ENCODE results near the gene LSAMP. TPM values are rescaled to one million over a fixed set of nuclear protein-coding genes. Genes with fewer than 3 reads are reported as not detected.

The LSAMP gene
- total and polyA plus RNA-seq, 2 of the 8 experiments (the other 6 are each of a cell fraction or from before 2014, with no cell fraction given), result 1.8 to 5.7 TPM

DNA sequence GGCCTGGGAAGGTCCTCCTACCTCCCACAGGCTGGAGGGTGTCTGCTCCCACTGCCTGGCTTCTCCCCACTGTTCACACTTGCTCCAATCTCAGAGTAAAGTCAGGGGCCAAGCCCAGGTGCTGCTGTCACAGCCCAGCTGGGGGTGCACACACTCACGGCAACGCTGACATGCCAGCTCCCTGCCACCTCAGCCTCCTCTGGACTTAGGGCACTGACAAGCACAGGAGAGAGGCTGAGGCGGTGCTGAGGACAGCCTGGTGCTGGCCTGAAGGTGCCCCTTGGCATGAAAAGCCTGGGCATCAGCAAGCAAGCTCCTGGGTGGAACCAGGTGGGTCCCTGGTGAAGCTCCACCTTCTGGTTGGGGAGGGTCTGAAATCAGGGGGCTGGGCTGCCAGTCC lies 53.0 kb downstream of the LSAMP start:
- H3K9ac ChIP-seq (replicated peaks in 1 of 4; ENCODE audit: extremely low read depth in 1 of 4, low read depth in 3 of 4, low read length in 3 of 4), result no peak overlapping the region
- WGBS, 2 experiments (ENCODE audit: extremely low coverage in 1 of 2, insufficient coverage in 1 of 2, insufficient read length in 1 of 2, insufficient replicate concordance in 2 of 2, low coverage in 1 of 2, low lambda C conversion rate in 2 of 2, missing lambda C conversion rate in 1 of 2), result 87% methylated on average over 3 of the region's 3 CpGs; no CpG with 5 or more reads in 1 of the 2 experiments
- TF ChIP-seq, protein P1, sequence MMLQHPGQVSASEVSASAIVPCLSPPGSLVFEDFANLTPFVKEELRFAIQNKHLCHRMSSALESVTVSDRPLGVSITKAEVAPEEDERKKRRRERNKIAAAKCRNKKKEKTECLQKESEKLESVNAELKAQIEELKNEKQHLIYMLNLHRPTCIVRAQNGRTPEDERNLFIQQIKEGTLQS (IDR thresholded peaks at IDR 0.05; ENCODE audit: insufficient read depth, low read depth, low read length), result no peak
- TF ChIP-seq EP300 (IDR thresholded peaks at IDR 0.05; ENCODE audit: borderline replicate concordance in 1 of 2, low read depth in 2 of 2, low read length in 2 of 2) (no peak), BCL11A (IDR thresholded peaks at IDR 0.05; ENCODE audit: low read depth in 2 of 2, low read length in 2 of 2) (no peak), GABPA (IDR thresholded peaks at IDR 0.05; ENCODE audit: borderline replicate concordance, insufficient read depth, low read length) (no peak), CTBP2 (IDR thresholded peaks at IDR 0.05; ENCODE audit: borderline replicate concordance, insufficient read depth, insufficient read length, low read length) (no peak), KDM4A (IDR thresholded peaks at IDR 0.05; ENCODE audit: low read depth, low read length, severe bottlenecking) (no peak), CHD1 (IDR thresholded peaks at IDR 0.05; ENCODE audit: low read depth, low read length) (no peak), TCF12 (IDR thresholded peaks at IDR 0.05; ENCODE audit: low read depth, low read length) (no peak), POU5F1 (IDR thresholded peaks at IDR 0.05; ENCODE audit: low read depth, low read length) (no peak)
- TF ChIP-seq, protein P2, sequence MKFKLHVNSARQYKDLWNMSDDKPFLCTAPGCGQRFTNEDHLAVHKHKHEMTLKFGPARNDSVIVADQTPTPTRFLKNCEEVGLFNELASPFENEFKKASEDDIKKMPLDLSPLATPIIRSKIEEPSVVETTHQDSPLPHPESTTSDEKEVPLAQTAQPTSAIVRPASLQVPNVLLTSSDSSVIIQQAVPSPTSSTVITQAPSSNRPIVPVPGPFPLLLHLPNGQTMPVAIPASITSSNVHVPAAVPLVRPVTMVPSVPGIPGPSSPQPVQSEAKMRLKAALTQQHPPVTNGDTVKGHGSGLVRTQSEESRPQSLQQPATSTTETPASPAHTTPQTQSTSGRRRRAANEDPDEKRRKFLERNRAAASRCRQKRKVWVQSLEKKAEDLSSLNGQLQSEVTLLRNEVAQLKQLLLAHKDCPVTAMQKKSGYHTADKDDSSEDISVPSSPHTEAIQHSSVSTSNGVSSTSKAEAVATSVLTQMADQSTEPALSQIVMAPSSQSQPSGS (IDR thresholded peaks at IDR 0.05; ENCODE audit: low read length), result no peak
- no peak overlapping the region for H2AFZ ChIP-seq (ENCODE audit: low read length)
- DNase-seq (ENCODE audit: low read depth in 1 of 2, low spot score in 2 of 2), result no peak
- H3K4me1 ChIP-seq (replicated peaks in 1 of 4; ENCODE audit: control insufficient read depth in 3 of 4, insufficient read depth in 4 of 4, low read length in 3 of 4), result peaks cover 3 to 12% (median 8%) of the 10 kb centered on the region in 4 experiments; a peak in 5 of 7 replicates
- no peak overlapping the region for H3K56ac ChIP-seq (replicated peaks; ENCODE audit: insufficient read length, low read depth, low read length)
- no peak overlapping the region; the same call in 1 of the 2 replicates for H2BK5ac ChIP-seq (ENCODE audit: low read depth, low read length)
- no peak overlapping the region for H3K4ac ChIP-seq (replicated peaks; ENCODE audit: insufficient read length, low read depth, low read length)
- no peaks in the 10 kb centered on the region for H3K36me3 ChIP-seq (ENCODE audit: control insufficient read depth in 2 of 4, insufficient read depth in 4 of 4, low read length in 3 of 4)
- H3K27me3 ChIP-seq (replicated peaks in 1 of 4; ENCODE audit: control insufficient read depth in 3 of 4, extremely low read depth in 1 of 4, insufficient read depth in 3 of 4, low read length in 3 of 4), result no peaks in the 10 kb centered on the region
- no peak overlapping the region for H3K23ac ChIP-seq (ENCODE audit: insufficient read length)
- H3K4me2 ChIP-seq (ENCODE audit: insufficient read depth in 1 of 2, low read depth in 2 of 2, low read length in 2 of 2), result no peak overlapping the region
- no peak overlapping the region for H3K27ac ChIP-seq (ENCODE audit: low read depth, low read length)
- no peak overlapping the region for H4K8ac ChIP-seq (ENCODE audit: extremely low read depth, insufficient read depth, low read length)
- H4K20me1 ChIP-seq (replicated peaks in 1 of 2; ENCODE audit: control insufficient read depth in 1 of 2, insufficient read depth in 2 of 2, low read length in 2 of 2), result no peaks in the 10 kb centered on the region
- H2BK12ac ChIP-seq (ENCODE audit: low read depth, low read length), result 0 out of 2 replicates have a peak overlapping the region, but pooled peaks have one; percentile 46
- no peak overlapping the region for H4K5ac ChIP-seq (ENCODE audit: insufficient read length, low read depth, low read length)
- no peak overlapping the region for H2AK5ac ChIP-seq (ENCODE audit: low read depth, low read length)
- H2BK20ac ChIP-seq (ENCODE audit: low read length), result no peak overlapping the region
- no peak overlapping the region for H2BK15ac ChIP-seq (ENCODE audit: low read length)
- ChIA-PET POLR2A (ENCODE audit: partially characterized antibody) (no interaction called here), CTCF (ENCODE audit: partially characterized antibody) (interaction anchor here (1.1 to 1.4 kb wide), 4 partner anchors 9 to 42 kb away, joined by 3 to 4 read pairs (median 3); no protein-coding TSS in a partner anchor)
- H3K9me3 ChIP-seq (ENCODE audit: insufficient read depth in 2 of 2, low read depth in 1 of 2, low read length in 1 of 2), result no peaks in the 10 kb centered on the region
- no peak overlapping the region for H3K4me3 ChIP-seq (ENCODE audit: extremely low read depth in 1 of 4, insufficient read depth in 2 of 4, low read depth in 3 of 4, low read length in 4 of 4)
- no peak for FAIRE-seq
- H3K14ac ChIP-seq (ENCODE audit: insufficient read length), result no peak overlapping the region
- no peaks in the 10 kb centered on the region for H3K79me1 ChIP-seq (ENCODE audit: low read depth, low read length)
- no peaks in the 10 kb centered on the region for H3K79me2 ChIP-seq (ENCODE audit: control insufficient read depth in 1 of 2, insufficient read depth in 2 of 2, low read length in 2 of 2)
- no peak overlapping the region for H4K91ac ChIP-seq (replicated peaks; ENCODE audit: insufficient read length, low read length)
- no peak overlapping the region for H3K18ac ChIP-seq (ENCODE audit: extremely low read depth, low read length)
- no peaks in the 10 kb centered on the region for H3K23me2 ChIP-seq (ENCODE audit: low read depth, low read length)
- no peak overlapping the region for H2BK120ac ChIP-seq (replicated peaks; ENCODE audit: low read depth, low read length)

All from H1 (cell line).